K562 (cell line): ENCODE results near the gene MALAT1. TPM values are rescaled to one million over a fixed set of nuclear protein-coding genes. Genes with fewer than 3 reads are reported as not detected.

Source experiments
- ADNP ChIP-seq: fragments of 200-800 bp; sonication (Bioruptor generic); IDR thresholded peaks from 2 replicates; pipeline ENCODE4 v1.6.1; 2016; ENCODE audit warnings: missing genetic modification characterization, missing compliant biosample characterization
- GTF2F1 ChIP-seq: IDR thresholded peaks from 2 replicates; pipeline ENCODE4 v1.6.1; 2011; ENCODE audit warnings: low read depth, low read length, improper control_type of control experiment
- HBP1 ChIP-seq: fragments of 450-650 bp; formaldehyde crosslinking; IDR thresholded peaks from 2 replicates; pipeline ENCODE4 v1.4.0; 2022; ENCODE audit warnings: missing genetic modification characterization
- KAT7 ChIP-seq: sonication (generic); formaldehyde crosslinking; IDR thresholded peaks from 2 replicates; pipeline ENCODE4 v1.8.0; 2022; ENCODE audit warnings: missing genetic modification reagents, mild to moderate bottlenecking, borderline replicate concordance
- KAT8 ChIP-seq: fragments of 450-650 bp; IDR thresholded peaks from 2 replicates; pipeline ENCODE4 v1.6.1; 2016; ENCODE audit warnings: low read depth, mild to moderate bottlenecking
- MYNN ChIP-seq, 2 experiments: sonication (generic); formaldehyde crosslinking in 1 of 2; IDR thresholded peaks; 2 replicates each; pipeline versions ENCODE4 v1.5.0 to v1.6.1; 2016 to 2020; ENCODE audit warnings: antibody characterized with exemption in 1 of 2, missing genetic modification reagents in 1 of 2
- NFATC3 ChIP-seq: fragments of 450-650 bp; IDR thresholded peaks from 2 replicates; pipeline ENCODE4 v1.6.1; 2017; ENCODE audit warnings: mild to moderate bottlenecking
- OTX1 ChIP-seq: fragments of 450-650 bp; formaldehyde crosslinking; IDR thresholded peaks from 2 replicates; pipeline ENCODE4 v1.4.0; 2022; ENCODE audit warnings: mild to moderate bottlenecking
- PRMT5 ChIP-seq: sonication (generic); formaldehyde crosslinking; IDR thresholded peaks from 2 replicates; pipeline ENCODE4 v1.5.0; 2020; ENCODE audit warnings: missing genetic modification reagents
- SIRT6 ChIP-seq: IDR thresholded peaks from one replicate; pipeline ENCODE4 v1.6.1; 2012; ENCODE audit warnings: low read depth, mild to moderate bottlenecking, control low read depth, inconsistent platforms, low read length, moderate library complexity
- SNRNP70 ChIP-seq: fragments of 200-400 bp; formaldehyde crosslinking; optimal IDR thresholded peaks from 2 replicates; pipeline ENCODE3; 2017; ENCODE audit warnings: low read depth, low read length
- SP1 ChIP-seq: sonication (generic); formaldehyde crosslinking; IDR thresholded peaks from 2 replicates; pipeline ENCODE4 v1.8.1; 2022; ENCODE audit warnings: mild to moderate bottlenecking, missing genetic modification reagents
- SUPT5H ChIP-seq: fragments of 450-650 bp; IDR thresholded peaks from 2 replicates; pipeline ENCODE4 v1.6.1; 2016
- TBP ChIP-seq: optimal IDR thresholded peaks from 2 replicates; pipeline ENCODE3; 2011; ENCODE audit warnings: low read depth, low read length, improper control_type of control experiment
- ZBTB26 ChIP-seq: fragments of 450-650 bp; formaldehyde crosslinking; IDR thresholded peaks from 2 replicates; pipeline ENCODE4 v1.4.0; 2022; ENCODE audit warnings: missing genetic modification characterization
- ZFP1 ChIP-seq: fragments of 450-650 bp; formaldehyde crosslinking; IDR thresholded peaks from 2 replicates; pipeline ENCODE4 v1.4.0; 2020; ENCODE audit warnings: mild to moderate bottlenecking, mixed read lengths
- ZNF408 ChIP-seq: fragments of 250-450 bp; sonication (Bioruptor Pico); IDR thresholded peaks from 2 replicates; pipeline ENCODE4 v1.4.0; 2020; ENCODE audit warnings: low read depth, mild to moderate bottlenecking, moderate library complexity
- ZNF695 ChIP-seq: fragments of 450-650 bp; formaldehyde crosslinking; IDR thresholded peaks from 2 replicates; pipeline ENCODE4 v1.4.0; 2020; ENCODE audit warnings: mild to moderate bottlenecking, moderate library complexity
- ZNF764 ChIP-seq: fragments of 250-450 bp; sonication (Bioruptor Pico); IDR thresholded peaks from 2 replicates; pipeline ENCODE4 v1.4.0; 2020; ENCODE audit warnings: low read depth, mild to moderate bottlenecking, moderate library complexity
- ZSCAN29 ChIP-seq: fragments of 450-650 bp; IDR thresholded peaks from 2 replicates; pipeline ENCODE4 v1.6.1; 2017
- ZZZ3 ChIP-seq: fragments of 450-650 bp; IDR thresholded peaks from 2 replicates; pipeline ENCODE4 v1.6.1; 2016; ENCODE audit warnings: antibody characterized with exemption, mild to moderate bottlenecking, moderate library complexity
- polyA plus RNA-seq, 8 experiments: library from polyadenylated mRNA; depleted of rRNA in 4 of 8; stranded (reverse) in 5 of 8; unstranded in 3 of 8; fragments of >200 nt; fragmentation: Nextera tagmentation in 2 of 8; fragmentation: Illumina TruSeq in 1 of 8; extraction: Ambion mirVana in 2 of 8; extraction: Trizol in 1 of 8; gene quantifications; 2 replicates each; pipeline versions ENCODE4 v1.2.1 to v1.2.3, GENCODE V29; 2011 to 2014; ENCODE audit warnings: inconsistent platforms in 1 of 8, missing spikeins in 1 of 8
- total RNA-seq, 7 experiments: library from RNA; depleted of rRNA in 6 of 7; stranded (reverse); fragments of >200 nt in 6 of 7; fragmentation: Illumina TruSeq in 2 of 7; extraction: Trizol in 2 of 7; gene quantifications; 2 replicates each; pipeline versions ENCODE4 v1.2.1 to v1.2.3, GENCODE V29; 2011 to 2021; ENCODE audit warnings: low replicate concordance in 1 of 7
- TF ChIP-seq, protein P1 (sequence below): fragments of 250-450 bp; sonication (Bioruptor Pico); IDR thresholded peaks from 2 replicates; pipeline ENCODE4 v1.5.0; 2021
- TF ChIP-seq, protein P2 (sequence below): fragments of 450-650 bp; IDR thresholded peaks from 2 replicates; pipeline ENCODE4 v1.6.1; 2016; ENCODE audit warnings: low read depth, mild to moderate bottlenecking, moderate library complexity
- TF ChIP-seq, protein P3 (sequence below): fragments of 450-650 bp; formaldehyde crosslinking; IDR thresholded peaks from 2 replicates; pipeline ENCODE4 v1.4.0; 2020; ENCODE audit warnings: mild to moderate bottlenecking, moderate library complexity

Gene MALAT1
- total and polyA plus RNA-seq, 9 of the 15 experiments (the other 6 are each of a cell fraction or from before 2014, with no cell fraction given): 363 to 8,715 (median 2,351) TPM

GRCh38 chr11:65500387-65501185, 1.7 kb downstream of the MALAT1 start (continued):
- TF ChIP-seq ZNF695 (CRISPR knock-in tag): 0 out of 2 replicates have a peak, but pooled peaks have one; percentile 68
- no peak for TF ChIP-seq TBP
- TF ChIP-seq ADNP: no peak
- TF ChIP-seq ZZZ3: no peak
- TF ChIP-seq SIRT6: peak; percentile 99
- TF ChIP-seq OTX1 (CRISPR knock-in tag): peak; percentile 99
- TF ChIP-seq SP1 (CRISPR knock-in tag): peak; percentile 83
- peak; percentile 69; the same call in 1 of the 2 replicates for TF ChIP-seq KAT7 (CRISPR knock-in tag)
- TF ChIP-seq ZBTB26 (CRISPR knock-in tag): peak; percentile 99
- peak; percentile 94 for TF ChIP-seq SNRNP70
- no peak; the same call in 1 of the 2 replicates for TF ChIP-seq GTF2F1
- TF ChIP-seq, protein P1, sequence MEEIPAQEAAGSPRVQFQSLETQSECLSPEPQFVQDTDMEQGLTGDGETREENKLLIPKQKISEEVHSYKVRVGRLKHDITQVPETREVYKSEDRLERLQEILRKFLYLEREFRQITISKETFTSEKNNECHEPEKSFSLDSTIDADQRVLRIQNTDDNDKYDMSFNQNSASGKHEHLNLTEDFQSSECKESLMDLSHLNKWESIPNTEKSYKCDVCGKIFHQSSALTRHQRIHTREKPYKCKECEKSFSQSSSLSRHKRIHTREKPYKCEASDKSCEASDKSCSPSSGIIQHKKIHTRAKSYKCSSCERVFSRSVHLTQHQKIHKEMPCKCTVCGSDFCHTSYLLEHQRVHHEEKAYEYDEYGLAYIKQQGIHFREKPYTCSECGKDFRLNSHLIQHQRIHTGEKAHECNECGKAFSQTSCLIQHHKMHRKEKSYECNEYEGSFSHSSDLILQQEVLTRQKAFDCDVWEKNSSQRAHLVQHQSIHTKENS: no peak
- TF ChIP-seq ZNF408 (CRISPR knock-in tag): no peak
- TF ChIP-seq MYNN (IDR thresholded peaks at IDR 0.05): no peak
- TF ChIP-seq MYNN (CRISPR knock-in tag; IDR thresholded peaks at IDR 0.05): no peak
- TF ChIP-seq, protein P2, sequence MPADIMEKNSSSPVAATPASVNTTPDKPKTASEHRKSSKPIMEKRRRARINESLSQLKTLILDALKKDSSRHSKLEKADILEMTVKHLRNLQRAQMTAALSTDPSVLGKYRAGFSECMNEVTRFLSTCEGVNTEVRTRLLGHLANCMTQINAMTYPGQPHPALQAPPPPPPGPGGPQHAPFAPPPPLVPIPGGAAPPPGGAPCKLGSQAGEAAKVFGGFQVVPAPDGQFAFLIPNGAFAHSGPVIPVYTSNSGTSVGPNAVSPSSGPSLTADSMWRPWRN: no peak
- peak; percentile 99 for TF ChIP-seq HBP1
- no peak; the same call in 1 of the 2 replicates for TF ChIP-seq KAT8
- TF ChIP-seq ZSCAN29: peak; percentile 73
- TF ChIP-seq, protein P3, sequence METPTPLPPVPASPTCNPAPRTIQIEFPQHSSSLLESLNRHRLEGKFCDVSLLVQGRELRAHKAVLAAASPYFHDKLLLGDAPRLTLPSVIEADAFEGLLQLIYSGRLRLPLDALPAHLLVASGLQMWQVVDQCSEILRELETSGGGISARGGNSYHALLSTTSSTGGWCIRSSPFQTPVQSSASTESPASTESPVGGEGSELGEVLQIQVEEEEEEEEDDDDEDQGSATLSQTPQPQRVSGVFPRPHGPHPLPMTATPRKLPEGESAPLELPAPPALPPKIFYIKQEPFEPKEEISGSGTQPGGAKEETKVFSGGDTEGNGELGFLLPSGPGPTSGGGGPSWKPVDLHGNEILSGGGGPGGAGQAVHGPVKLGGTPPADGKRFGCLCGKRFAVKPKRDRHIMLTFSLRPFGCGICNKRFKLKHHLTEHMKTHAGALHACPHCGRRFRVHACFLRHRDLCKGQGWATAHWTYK (CRISPR knock-in tag): peak; percentile 17; the same call in 1 of the 2 replicates
- peak; percentile 66; the same call in 1 of the 2 replicates for TF ChIP-seq ZFP1 (CRISPR knock-in tag)
- TF ChIP-seq PRMT5 (CRISPR knock-in tag): 0 out of 2 replicates have a peak, but pooled peaks have one; percentile 65
- 0 out of 2 replicates have a peak, but pooled peaks have one; percentile 37 for TF ChIP-seq ZNF764 (CRISPR knock-in tag)
- peak; percentile 83; the same call in 1 of the 2 replicates for TF ChIP-seq NFATC3
- peak; percentile 99 for TF ChIP-seq SUPT5H
